Colonic mucosa (tissue), 4 donors: Measurements from ENCODE around the gene KYAT1. TPM values are rescaled to one million over a fixed set of nuclear protein-coding genes. Genes with fewer than 3 reads are reported as not detected.

Experiments
- DNase-seq: peaks from one replicate; pipeline ENCODE4 v3.0.0-alpha.2; 2020
- H3K27ac ChIP-seq: fragments of 200-600 bp; one replicate; pipeline ENCODE4 v1.8.0; 2021
- H3K27me3 ChIP-seq: fragments of 200-600 bp; one replicate; pipeline ENCODE4 v1.8.0; 2021
- H3K36me3 ChIP-seq: fragments of 200-600 bp; one replicate; pipeline ENCODE4 v1.8.0; 2021
- H3K4me1 ChIP-seq: fragments of 200-600 bp; one replicate; pipeline ENCODE4 v1.8.0; 2021; ENCODE audit warnings: mild to moderate bottlenecking
- H3K4me3 ChIP-seq: fragments of 200-600 bp; one replicate; pipeline ENCODE4 v1.8.0; 2021
- H3K9ac ChIP-seq, 2 donors: one replicate each; pipeline ENCODE4 v1.7.0; 2013; ENCODE audit warnings: control low read depth in 2 of 2, low read depth in 2 of 2, low read length in 2 of 2
- H3K9me3 ChIP-seq: fragments of 200-600 bp; one replicate; pipeline ENCODE4 v1.8.0; 2021
- CTCF ChIP-seq: fragments of 200-600 bp; IDR thresholded peaks from one replicate; pipeline ENCODE4 v1.8.0; 2022; ENCODE audit warnings: antibody characterized with exemption, mild to moderate bottlenecking
- intact Hi-C: fragments of 100-400 bp; cut with DNase I; formaldehyde crosslinking; loops from one replicate; pipeline ENCODE4 v1.14.1; 2022
- total RNA-seq, 2 donors: library from RNA; stranded (reverse); fragmentation: NEBNext Ultra II Directional in 1 of 2; extraction: Animal tissue kit (Norgen Biotek cat#: 25700) in 1 of 2; gene quantifications; one replicate each; pipeline ENCODE4 v1.2.1, GENCODE V29; 2021
- donor health status: healthy.
- donor health status: DM: no; HTN: no; CAD: no.
- donor health status: DM: no; HTN: no; CAD: no.

Gene KYAT1
- total RNA-seq, 2 donors from 2014 or later = 2.0 to 5.1 TPM

- no peak for TF ChIP-seq CTCF
- H3K27ac ChIP-seq = peak overlapping the region; percentile 41
- H3K27me3 ChIP-seq = no peaks in the 10 kb centered on the region
- peaks cover 19% of the 10 kb centered on the region for H3K36me3 ChIP-seq
- DNase-seq = no peak
- H3K4me1 ChIP-seq = peaks cover 2% of the 10 kb centered on the region
- intact Hi-C loops = no loop called here
- no peaks in the 10 kb centered on the region for H3K9me3 ChIP-seq
- no peak overlapping the region for H3K9ac ChIP-seq
- H3K4me3 ChIP-seq = no peak overlapping the region
Measured at GRCh38 chr9:128911529-128912035, 29.8 kb upstream of the KYAT1 start.

- Histone ChIP-seq H3K4me1 (no peaks in the 10 kb centered on the region), H3K27ac (no peak overlapping the region)
Measured at GRCh38 chr9:128910906-128911305, 29.2 kb upstream of the KYAT1 start.

GRCh38 chr9:128909859-128910258, 28.1 kb upstream of the KYAT1 start:
- intact Hi-C loops = no loop called here
- Histone ChIP-seq H3K4me1 (no peaks in the 10 kb centered on the region), H3K9me3 (no peaks in the 10 kb centered on the region), H3K36me3 (peaks cover 19% of the 10 kb centered on the region), H3K9ac (no peak overlapping the region), H3K27ac (no peak overlapping the region), H3K4me3 (no peak overlapping the region), H3K27me3 (no peaks in the 10 kb centered on the region)
- DNase-seq = no peak
- no peak for TF ChIP-seq CTCF

More at GRCh38 chr9:128910906-128911305, 29.2 kb upstream of the KYAT1 start:
- DNase-seq = no peak
- no peak for TF ChIP-seq CTCF
- Histone ChIP-seq H3K4me3 (no peak overlapping the region), H3K9ac (no peak overlapping the region), H3K9me3 (no peaks in the 10 kb centered on the region), H3K27me3 (no peaks in the 10 kb centered on the region), H3K36me3 (peaks cover 19% of the 10 kb centered on the region)
- intact Hi-C loops = no loop called here

- TF ChIP-seq CTCF = no peak
- peaks cover 19% of the 10 kb centered on the region for H3K36me3 ChIP-seq
- no peak for DNase-seq
- no peak overlapping the region for H3K4me3 ChIP-seq
- H3K9me3 ChIP-seq = no peaks in the 10 kb centered on the region
- intact Hi-C loops = no loop called here
- no peaks in the 10 kb centered on the region for H3K4me1 ChIP-seq
- no peak overlapping the region for H3K27ac ChIP-seq
- no peak overlapping the region for H3K9ac ChIP-seq
- H3K27me3 ChIP-seq = no peaks in the 10 kb centered on the region
Measured at GRCh38 chr9:128908372-128908771, 26.6 kb upstream of the KYAT1 start.

- no peak for TF ChIP-seq CTCF
- H3K9me3 ChIP-seq = no peaks in the 10 kb centered on the region
- no peak overlapping the region for H3K4me3 ChIP-seq
- peaks cover 11% of the 10 kb centered on the region for H3K4me1 ChIP-seq
- no peak overlapping the region for H3K27ac ChIP-seq
- intact Hi-C loops = no loop called here
- no peak for DNase-seq
- H3K27me3 ChIP-seq = no peaks in the 10 kb centered on the region
- peaks cover 19% of the 10 kb centered on the region for H3K36me3 ChIP-seq
- no peak overlapping the region for H3K9ac ChIP-seq
Measured at GRCh38 chr9:128906741-128907140, 25.0 kb upstream of the KYAT1 start.
